GM21825 (cell line): Measurements from ENCODE around the gene PLPPR2.
"Not testable (repeated sequence)": the region's sequence is repeated elsewhere in the genome, so short reads cannot be mapped to it uniquely, and the experiment has no call there.

Experiments
- ATAC-seq: cut with Tn5 transposase; IDR thresholded peaks from one replicate; pipeline ENCODE4 v1.9.1; 2021; ENCODE audit warnings: mild to moderate bottlenecking, moderate library complexity; ENCODE audit not compliant: unreplicated experiment

PLPPR2 gene

GRCh38 chr19:11390933-11391680 lies 35.9 kb downstream of the PLPPR2 start:
- ATAC-seq, result no peak

- ATAC-seq, result no peak
Measured at GRCh38 chr19:11397089-11397610, 41.9 kb downstream of the PLPPR2 start.

- ATAC-seq, result no peak
Measured at GRCh38 chr19:11399667-11400066, 44.4 kb downstream of the PLPPR2 start.

GRCh38 chr19:11400798-11401197 lies 45.6 kb downstream of the PLPPR2 start:
- ATAC-seq, result no peak

GRCh38 chr19:11401808-11402543 lies 46.7 kb downstream of the PLPPR2 start:
- ATAC-seq, result no peak

GRCh38 chr19:11404588-11405222 lies 49.5 kb downstream of the PLPPR2 start:
- ATAC-seq, result no peak

GRCh38 chr19:11405846-11406643 lies 50.8 kb downstream of the PLPPR2 start:
- no peak for ATAC-seq

GRCh38 chr19:11406703-11407236 lies 51.5 kb downstream of the PLPPR2 start:
- ATAC-seq, result not testable (repeated sequence)

GRCh38 chr19:11408591-11408990 lies 53.4 kb downstream of the PLPPR2 start:
- ATAC-seq, result no peak

GRCh38 chr19:11410682-11411081 lies 55.5 kb downstream of the PLPPR2 start:
- no peak for ATAC-seq

- no peak for ATAC-seq
Measured at GRCh38 chr19:11414544-11414943, 59.3 kb downstream of the PLPPR2 start.
